GM12878 (cell line): ENCODE data around the gene ARHGAP19. TPM values are rescaled to one million over a fixed set of nuclear protein-coding genes. Genes with fewer than 3 reads are reported as not detected.

Experiments
- ATAC-seq: fragments of 200-7000 bp; cut with Tn5 transposase; 3 replicates; pipeline ENCODE4 v1.9.1; 2020; ENCODE audit warnings: mild to moderate bottlenecking, moderate library complexity
- BruUV-seq: library from RNA; stranded (reverse); fragments of 400-500 nt; replicated peaks from 2 replicates; lab custom pipeline; 2021; lab: Mats Ljungman, UMichigan
- CTCF ChIA-PET: fragments of 300-600 bp; sonication (Branson Sonifier 250); formaldehyde crosslinking; extraction: SDS; loops from one replicate; lab custom pipeline; 2021; ENCODE audit warnings: inconsistent platforms; lab: Yijun Ruan, JAX
- POLR2A ChIA-PET: fragments of 350-600 bp; formaldehyde crosslinking; extraction: SDS; loops from one replicate; lab custom pipeline; 2021; ENCODE audit warnings: inconsistent platforms; lab: Charles Lee
- RAD21 ChIA-PET: fragments of 300-600 bp; sonication (Branson Sonifier 250); formaldehyde crosslinking; loops from one replicate; lab custom pipeline; 2023; ENCODE audit warnings: antibody characterized with exemption; ENCODE audit not compliant: unreplicated experiment; lab: Charles Lee
- SMC1A ChIA-PET: fragments of 300-600 bp; sonication (Branson Sonifier 250); formaldehyde crosslinking; loops from one replicate; lab custom pipeline; 2023; ENCODE audit not compliant: unreplicated experiment, uncharacterized antibody; lab: Charles Lee
- DNase-seq: peaks from one replicate; pipeline ENCODE4 v3.0.0-alpha.2; 2011; ENCODE audit warnings: low read depth, low spot score
- FAIRE-seq: peaks from 3 replicates; lab custom pipeline; 2011; peaks lifted over from hg19 to GRCh38; lab: Jason Lieb, UNC
- H2AFZ ChIP-seq: 2 replicates; pipeline ENCODE4 v1.6.0; 2011; ENCODE audit warnings: low read depth, low read length, control low read depth; ENCODE audit not compliant: control insufficient read depth
- H3K27ac ChIP-seq: 2 replicates; pipeline ENCODE4 v1.5.1; 2011; ENCODE audit warnings: control low read depth; ENCODE audit not compliant: control insufficient read depth, insufficient read depth
- H3K27me3 ChIP-seq, 2 experiments: replicated peaks in 1 of 2; 2 replicates each; pipeline versions ENCODE4 v1.6.0 to v1.6.1; 2011; ENCODE audit warnings: low read length in 1 of 2; ENCODE audit not compliant: control insufficient read depth in 2 of 2, insufficient read depth in 2 of 2
- H3K36me3 ChIP-seq, 2 experiments: 2 replicates each; pipeline ENCODE4 v1.5.1; 2011; ENCODE audit warnings: low read length in 1 of 2; ENCODE audit not compliant: control insufficient read depth in 2 of 2, insufficient read depth in 2 of 2
- H3K4me1 ChIP-seq: 2 replicates; pipeline ENCODE4 v1.6.1; 2011; ENCODE audit warnings: mild to moderate bottlenecking, low read length, moderate library complexity, mixed read lengths; ENCODE audit not compliant: control insufficient read depth, insufficient read depth
- H3K4me2 ChIP-seq: 2 replicates; pipeline ENCODE4 v1.6.0; 2011; ENCODE audit warnings: control low read depth; ENCODE audit not compliant: control insufficient read depth, insufficient read depth
- H3K4me3 ChIP-seq: fragments of 200-600 bp; sonication (generic); 2 replicates; pipeline ENCODE4 v1.5.1; 2016
- H3K79me2 ChIP-seq: 2 replicates; pipeline ENCODE4 v1.6.0; 2011; ENCODE audit warnings: low read length; ENCODE audit not compliant: control insufficient read depth, insufficient read depth
- H3K9ac ChIP-seq: 2 replicates; pipeline ENCODE4 v1.8.0; 2011; ENCODE audit warnings: low read length, control low read depth, mixed read lengths; ENCODE audit not compliant: control insufficient read depth, insufficient read depth
- H3K9me3 ChIP-seq: replicated peaks from 3 replicates; pipeline ENCODE4 v1.5.1; 2011; ENCODE audit warnings: mild to moderate bottlenecking, low read length; ENCODE audit not compliant: control insufficient read depth, insufficient read depth
- H4K20me1 ChIP-seq: 2 replicates; pipeline ENCODE4 v1.6.0; 2011; ENCODE audit not compliant: control insufficient read depth, insufficient read depth
- EED ChIP-seq: sonication (generic); IDR thresholded peaks from 2 replicates; pipeline ENCODE4 v1.6.1; 2016; ENCODE audit warnings: antibody characterized with exemption, low read depth
- ETV6 ChIP-seq, 2 experiments: fragments of 450-650 bp in 1 of 2; IDR thresholded peaks in 1 of 2; conservative IDR thresholded peaks in 1 of 2; 2 replicates each; pipeline ENCODE4 v1.6.1; 2014; ENCODE audit warnings: antibody characterized with exemption in 1 of 2, borderline replicate concordance in 1 of 2, low read depth in 1 of 2, mild to moderate bottlenecking in 1 of 2, moderate library complexity in 1 of 2
- FOXK2 ChIP-seq: fragments of 450-650 bp; IDR thresholded peaks from 2 replicates; pipeline ENCODE4 v1.6.1; 2017; ENCODE audit warnings: mild to moderate bottlenecking, moderate library complexity
- PAX8 ChIP-seq: fragments of 450-650 bp; IDR thresholded peaks from 2 replicates; pipeline ENCODE4 v1.6.1; 2017; ENCODE audit warnings: mild to moderate bottlenecking, moderate library complexity
- RBBP5 ChIP-seq: fragments of 200-600 bp; sonication (generic); conservative IDR thresholded peaks from 2 replicates; pipeline ENCODE4 v1.6.1; 2016
- SUZ12 ChIP-seq: fragments of 200-600 bp; sonication (generic); IDR thresholded peaks from one replicate; pipeline ENCODE4 v1.6.1; 2018; ENCODE audit warnings: antibody characterized with exemption, mild to moderate bottlenecking; ENCODE audit not compliant: unreplicated experiment
- TAF1 ChIP-seq: IDR thresholded peaks from 2 replicates; pipeline ENCODE4 v1.6.1; 2011; ENCODE audit warnings: mild to moderate bottlenecking, low read depth, low read length, borderline replicate concordance
- ZNF274 ChIP-seq: IDR thresholded peaks from one replicate; pipeline ENCODE4 v1.8.0; 2011; ENCODE audit not compliant: insufficient read length, insufficient read depth
- WGBS: methylation state at CpG from one replicate; pipeline ENCODE4 v1.1.6; 2016; ENCODE audit warnings: low lambda C conversion rate; ENCODE audit not compliant: insufficient replicate concordance, insufficient coverage; ENCODE audit errors: missing lambda C conversion rate; 5-methylcytosine and 5-hydroxymethylcytosine counted together
- in situ Hi-C: fragments of 300-500 bp; cut with MboI; formaldehyde crosslinking; loops from 9 replicates; pipeline ENCODE4 v1.14.3; 2018; ENCODE audit warnings: mixed read lengths
- intact Hi-C: fragments of 100-400 bp; cut with micrococcal nuclease; formaldehyde crosslinking; loops from one replicate; pipeline ENCODE4 v1.14.2; 2022; ENCODE audit not compliant: unreplicated experiment
- polyA plus RNA-seq, 11 experiments: library from polyadenylated mRNA; depleted of rRNA in 4 of 11; unstranded in 6 of 11; stranded (reverse) in 5 of 11; fragments of >200 nt; fragmentation: Nextera tagmentation in 4 of 11; fragmentation: Illumina TruSeq in 1 of 11; extraction: Ambion mirVana in 4 of 11; extraction: Trizol in 1 of 11; gene quantifications; 1 replicate in 1 of 11; 2 replicates in 10 of 11; pipeline versions ENCODE4 v1.2.1 to v1.2.3, GENCODE V29; 2011 to 2016; ENCODE audit warnings: inconsistent platforms in 2 of 11, missing spikeins in 2 of 11, low read depth in 1 of 11
- total RNA-seq, 4 experiments: library from RNA; depleted of rRNA in 3 of 4; stranded (reverse); fragments of >200 nt in 3 of 4; fragmentation: Illumina TruSeq in 1 of 4; extraction: Trizol in 1 of 4; gene quantifications; 2 replicates each; pipeline versions ENCODE4 v1.2.1 to v1.2.3, GENCODE V29; 2013 to 2021
- TF ChIP-seq, protein P1 (sequence below): IDR thresholded peaks from 2 replicates; pipeline ENCODE4 v1.6.1; 2011; ENCODE audit warnings: low read depth, mild to moderate bottlenecking, low read length, moderate library complexity, borderline replicate concordance; ENCODE audit errors: extremely low read depth
- TF ChIP-seq, protein P2 (sequence below): fragments of 450-650 bp; IDR thresholded peaks from 2 replicates; pipeline ENCODE4 v1.6.1; 2017; ENCODE audit warnings: mild to moderate bottlenecking
- TF ChIP-seq, protein P3 (sequence below): fragments of 450-650 bp; IDR thresholded peaks from 2 replicates; pipeline ENCODE4 v1.6.1; 2017; ENCODE audit warnings: mild to moderate bottlenecking, moderate library complexity
- TF ChIP-seq, protein P4 (sequence below): IDR thresholded peaks from 2 replicates; pipeline ENCODE4 v1.6.1; 2012; ENCODE audit warnings: low read depth, low read length, improper control_type of control experiment
- TF ChIP-seq, protein P5 (sequence below), 3 experiments: IDR thresholded peaks in 2 of 3; conservative IDR thresholded peaks in 1 of 3; 2 replicates each; pipeline ENCODE4 v1.5.1; 2011; ENCODE audit warnings: low read depth in 3 of 3, low read length in 3 of 3, mild to moderate bottlenecking in 3 of 3, control low read depth in 2 of 3, moderate library complexity in 2 of 3, inconsistent platforms in 1 of 3, mixed read lengths in 1 of 3; ENCODE audit not compliant: control insufficient read depth in 2 of 3, insufficient read depth in 1 of 3; ENCODE audit errors: extremely low read depth in 1 of 3

Gene ARHGAP19
- total and polyA plus RNA-seq, 10 of the 15 experiments (the other 5 are each of a cell fraction or from before 2014, with no cell fraction given) = 13.3 to 40.7 (median 22.6) TPM

DNA sequence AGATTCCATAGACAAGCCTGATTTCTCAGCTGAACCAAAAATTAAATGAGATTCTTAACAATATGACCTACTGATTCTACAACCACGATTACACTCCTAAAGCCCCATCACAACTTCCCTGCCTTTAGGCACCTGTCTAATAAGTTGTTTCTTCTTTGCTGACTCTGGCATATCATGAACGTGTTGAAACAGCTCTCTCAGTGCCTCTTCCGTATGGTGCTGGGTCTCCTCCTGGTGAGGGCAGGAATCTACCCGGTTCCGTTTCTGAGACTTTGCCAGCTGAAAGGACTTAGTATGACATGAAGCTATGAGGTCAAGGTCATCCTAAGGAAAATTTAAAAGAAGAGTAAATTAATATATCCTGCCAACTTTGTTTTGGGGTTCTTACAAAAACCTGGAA is 48.6 kb downstream of the ARHGAP19 start (continued):
- no peak for TF ChIP-seq ETV6 (conservative IDR thresholded peaks at IDR 0.05 in 1 of 2, IDR thresholded peaks at IDR 0.05 in 1 of 2; ENCODE audit: borderline replicate concordance in 1 of 2, low read depth in 1 of 2)
- TF ChIP-seq, protein P1, sequence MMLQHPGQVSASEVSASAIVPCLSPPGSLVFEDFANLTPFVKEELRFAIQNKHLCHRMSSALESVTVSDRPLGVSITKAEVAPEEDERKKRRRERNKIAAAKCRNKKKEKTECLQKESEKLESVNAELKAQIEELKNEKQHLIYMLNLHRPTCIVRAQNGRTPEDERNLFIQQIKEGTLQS = no peak
- no peak for TF ChIP-seq PAX8
- no peak for TF ChIP-seq FOXK2
- no peak for TF ChIP-seq TAF1
- TF ChIP-seq, all 136 proteins: peak for 0

DNA sequence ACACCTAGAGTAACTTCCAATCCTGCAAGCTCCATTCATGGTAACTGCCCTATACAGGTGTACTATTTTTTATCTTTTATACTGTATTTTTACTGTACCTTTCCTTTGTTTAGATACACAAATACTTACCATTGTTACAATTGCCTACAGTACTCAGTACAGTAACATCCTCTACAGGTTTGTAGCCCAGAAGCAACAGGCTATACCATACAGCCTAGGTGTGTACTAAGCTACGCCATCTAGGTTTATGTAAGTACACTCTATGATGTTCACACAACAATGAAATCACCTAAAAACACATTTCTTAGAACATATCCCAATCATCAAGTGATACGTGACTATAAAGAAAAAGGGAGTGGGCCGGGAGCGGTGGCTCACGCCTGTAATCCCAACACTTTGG is 53.6 kb downstream of the ARHGAP19 start:
- no peak overlapping the region for H3K4me3 ChIP-seq
- ChIA-PET CTCF (interaction anchor here (0.9 to 6.6 kb wide), 6 partner anchors 10 to 166 kb away, joined by 3 to 44 read pairs (median 4); no protein-coding TSS in a partner anchor), SMC1A (interaction anchor here (0.6 to 0.7 kb wide), 2 partner anchors 40 to 126 kb away, joined by 3 read pairs; no protein-coding TSS in a partner anchor), RAD21 (no interaction called here), POLR2A (no interaction called here)
- in situ Hi-C loops (no loop called here), intact Hi-C loops (no loop called here)
- H3K9me3 ChIP-seq = no peaks in the 10 kb centered on the region
- BruUV-seq = no TSS peak
- no peak overlapping the region for H2AFZ ChIP-seq
- H3K4me2 ChIP-seq = no peak overlapping the region
- no peaks in the 10 kb centered on the region for H3K27me3 ChIP-seq
- DNase-seq = no peak
- no peak overlapping the region for H3K9ac ChIP-seq
- H4K20me1 ChIP-seq = no peaks in the 10 kb centered on the region
- no peak overlapping the region for H3K27ac ChIP-seq
- no peaks in the 10 kb centered on the region for H3K79me2 ChIP-seq
- ATAC-seq = no peak
- FAIRE-seq = no peak
- H3K4me1 ChIP-seq = no peaks in the 10 kb centered on the region
- peaks cover 0 to 3% of the 10 kb centered on the region in 2 experiments; a peak in 2 of 4 replicates for H3K36me3 ChIP-seq
- 96% methylated on average over 5 of the region's 5 CpGs for WGBS
- no peak for TF ChIP-seq EED
- no peak for TF ChIP-seq ZNF274
- TF ChIP-seq SUZ12 = no peak
- TF ChIP-seq, protein P2, sequence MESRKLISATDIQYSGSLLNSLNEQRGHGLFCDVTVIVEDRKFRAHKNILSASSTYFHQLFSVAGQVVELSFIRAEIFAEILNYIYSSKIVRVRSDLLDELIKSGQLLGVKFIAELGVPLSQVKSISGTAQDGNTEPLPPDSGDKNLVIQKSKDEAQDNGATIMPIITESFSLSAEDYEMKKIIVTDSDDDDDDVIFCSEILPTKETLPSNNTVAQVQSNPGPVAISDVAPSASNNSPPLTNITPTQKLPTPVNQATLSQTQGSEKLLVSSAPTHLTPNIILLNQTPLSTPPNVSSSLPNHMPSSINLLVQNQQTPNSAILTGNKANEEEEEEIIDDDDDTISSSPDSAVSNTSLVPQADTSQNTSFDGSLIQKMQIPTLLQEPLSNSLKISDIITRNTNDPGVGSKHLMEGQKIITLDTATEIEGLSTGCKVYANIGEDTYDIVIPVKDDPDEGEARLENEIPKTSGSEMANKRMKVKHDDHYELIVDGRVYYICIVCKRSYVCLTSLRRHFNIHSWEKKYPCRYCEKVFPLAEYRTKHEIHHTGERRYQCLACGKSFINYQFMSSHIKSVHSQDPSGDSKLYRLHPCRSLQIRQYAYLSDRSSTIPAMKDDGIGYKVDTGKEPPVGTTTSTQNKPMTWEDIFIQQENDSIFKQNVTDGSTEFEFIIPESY = no peak
- TF ChIP-seq, protein P3, sequence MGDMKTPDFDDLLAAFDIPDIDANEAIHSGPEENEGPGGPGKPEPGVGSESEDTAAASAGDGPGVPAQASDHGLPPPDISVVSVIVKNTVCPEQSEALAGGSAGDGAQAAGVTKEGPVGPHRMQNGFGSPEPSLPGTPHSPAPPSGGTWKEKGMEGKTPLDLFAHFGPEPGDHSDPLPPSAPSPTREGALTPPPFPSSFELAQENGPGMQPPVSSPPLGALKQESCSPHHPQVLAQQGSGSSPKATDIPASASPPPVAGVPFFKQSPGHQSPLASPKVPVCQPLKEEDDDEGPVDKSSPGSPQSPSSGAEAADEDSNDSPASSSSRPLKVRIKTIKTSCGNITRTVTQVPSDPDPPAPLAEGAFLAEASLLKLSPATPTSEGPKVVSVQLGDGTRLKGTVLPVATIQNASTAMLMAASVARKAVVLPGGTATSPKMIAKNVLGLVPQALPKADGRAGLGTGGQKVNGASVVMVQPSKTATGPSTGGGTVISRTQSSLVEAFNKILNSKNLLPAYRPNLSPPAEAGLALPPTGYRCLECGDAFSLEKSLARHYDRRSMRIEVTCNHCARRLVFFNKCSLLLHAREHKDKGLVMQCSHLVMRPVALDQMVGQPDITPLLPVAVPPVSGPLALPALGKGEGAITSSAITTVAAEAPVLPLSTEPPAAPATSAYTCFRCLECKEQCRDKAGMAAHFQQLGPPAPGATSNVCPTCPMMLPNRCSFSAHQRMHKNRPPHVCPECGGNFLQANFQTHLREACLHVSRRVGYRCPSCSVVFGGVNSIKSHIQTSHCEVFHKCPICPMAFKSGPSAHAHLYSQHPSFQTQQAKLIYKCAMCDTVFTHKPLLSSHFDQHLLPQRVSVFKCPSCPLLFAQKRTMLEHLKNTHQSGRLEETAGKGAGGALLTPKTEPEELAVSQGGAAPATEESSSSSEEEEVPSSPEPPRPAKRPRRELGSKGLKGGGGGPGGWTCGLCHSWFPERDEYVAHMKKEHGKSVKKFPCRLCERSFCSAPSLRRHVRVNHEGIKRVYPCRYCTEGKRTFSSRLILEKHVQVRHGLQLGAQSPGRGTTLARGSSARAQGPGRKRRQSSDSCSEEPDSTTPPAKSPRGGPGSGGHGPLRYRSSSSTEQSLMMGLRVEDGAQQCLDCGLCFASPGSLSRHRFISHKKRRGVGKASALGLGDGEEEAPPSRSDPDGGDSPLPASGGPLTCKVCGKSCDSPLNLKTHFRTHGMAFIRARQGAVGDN = no peak
- TF ChIP-seq, protein P4, sequence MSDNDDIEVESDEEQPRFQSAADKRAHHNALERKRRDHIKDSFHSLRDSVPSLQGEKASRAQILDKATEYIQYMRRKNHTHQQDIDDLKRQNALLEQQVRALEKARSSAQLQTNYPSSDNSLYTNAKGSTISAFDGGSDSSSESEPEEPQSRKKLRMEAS = no peak
- TF ChIP-seq, protein P5, sequence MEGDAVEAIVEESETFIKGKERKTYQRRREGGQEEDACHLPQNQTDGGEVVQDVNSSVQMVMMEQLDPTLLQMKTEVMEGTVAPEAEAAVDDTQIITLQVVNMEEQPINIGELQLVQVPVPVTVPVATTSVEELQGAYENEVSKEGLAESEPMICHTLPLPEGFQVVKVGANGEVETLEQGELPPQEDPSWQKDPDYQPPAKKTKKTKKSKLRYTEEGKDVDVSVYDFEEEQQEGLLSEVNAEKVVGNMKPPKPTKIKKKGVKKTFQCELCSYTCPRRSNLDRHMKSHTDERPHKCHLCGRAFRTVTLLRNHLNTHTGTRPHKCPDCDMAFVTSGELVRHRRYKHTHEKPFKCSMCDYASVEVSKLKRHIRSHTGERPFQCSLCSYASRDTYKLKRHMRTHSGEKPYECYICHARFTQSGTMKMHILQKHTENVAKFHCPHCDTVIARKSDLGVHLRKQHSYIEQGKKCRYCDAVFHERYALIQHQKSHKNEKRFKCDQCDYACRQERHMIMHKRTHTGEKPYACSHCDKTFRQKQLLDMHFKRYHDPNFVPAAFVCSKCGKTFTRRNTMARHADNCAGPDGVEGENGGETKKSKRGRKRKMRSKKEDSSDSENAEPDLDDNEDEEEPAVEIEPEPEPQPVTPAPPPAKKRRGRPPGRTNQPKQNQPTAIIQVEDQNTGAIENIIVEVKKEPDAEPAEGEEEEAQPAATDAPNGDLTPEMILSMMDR (IDR thresholded peaks at IDR 0.05 in 2 of 3, conservative IDR thresholded peaks at IDR 0.05 in 1 of 3; ENCODE audit: control insufficient read depth in 2 of 3, extremely low read depth in 1 of 3, insufficient read depth in 1 of 3, low read depth in 3 of 3, low read length in 3 of 3) = no peak
- no peak for TF ChIP-seq RBBP5
